NT2/D1 (cell line): ENCODE measurements around the gene FAM193A.

Experiments
- YY1 ChIP-seq: IDR thresholded peaks from 2 replicates; pipeline ENCODE4 v1.6.1; 2011; ENCODE audit not compliant: insufficient read length, insufficient read depth
- ZNF274 ChIP-seq: IDR thresholded peaks from 2 replicates; pipeline ENCODE4 v1.6.1; 2011; ENCODE audit warnings: mild to moderate bottlenecking, low read depth, low read length

DNA sequence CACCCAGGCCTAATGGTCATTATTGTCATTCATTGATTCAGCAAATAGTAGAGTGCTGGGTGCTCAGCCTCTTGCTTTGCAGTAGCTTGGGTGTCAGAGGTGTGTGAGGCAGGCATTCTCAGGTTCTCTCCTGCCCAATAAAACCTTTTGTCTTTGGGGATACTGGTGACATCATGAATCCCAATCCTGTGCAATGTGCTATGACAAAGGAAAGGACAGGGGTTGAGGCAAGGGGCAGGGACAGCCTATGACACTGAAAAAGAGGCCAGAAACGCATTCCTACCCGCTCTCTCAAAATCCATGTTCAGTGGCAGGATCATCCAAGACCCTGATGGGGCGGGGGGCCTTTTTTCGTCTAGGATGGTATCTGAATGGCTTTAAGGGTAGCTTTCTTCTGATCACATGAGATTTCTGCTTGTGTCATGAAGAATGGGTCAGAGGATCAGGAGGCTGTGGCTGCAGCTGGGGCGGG is 1.5 kb upstream of the FAM193A start:
- TF ChIP-seq YY1 (no peak), ZNF274 (no peak)
